Right lung (tissue), 10 donors: ENCODE results near the gene PRLR. TPM values are rescaled to one million over a fixed set of nuclear protein-coding genes. Genes with fewer than 3 reads are reported as not detected.
"Not testable (repeated sequence)": the region's sequence is repeated elsewhere in the genome, so short reads cannot be mapped to it uniquely, and the experiment has no call there.

Source experiments
- DNase-seq, 2 donors: peaks; one replicate each; pipeline ENCODE4 v3.0.0-alpha.2; 2013
- long read RNA-seq, 8 donors: transcript quantifications; one replicate each; lab custom pipeline, GENCODE V29; 2026
- polyA plus RNA-seq, 5 donors: library from polyadenylated mRNA; unstranded; fragments of 120-200 nt; gene quantifications; one replicate each; pipeline versions ENCODE4 v1.2.1 to v1.2.3, GENCODE V29; 2013; ENCODE audit warnings: inconsistent platforms in 1 of 5, low replicate concordance in 1 of 5; ENCODE audit not compliant: insufficient read length in 5 of 5, insufficient read depth in 1 of 5

PRLR gene
- 1 to 10 TPM; 1.7 to 3.0 (median 2.3) TPM for polyA plus RNA-seq
- long read RNA-seq, donor 1 = 0 reads
- long read RNA-seq, donor 2 = 0 reads
- long read RNA-seq, donor 3, full-length matches to known transcripts = 1 of 1 reads
- long read RNA-seq, donor 3, partial matches to known transcripts = 0 of 1 reads
- long read RNA-seq, donor 3, other reads (novel, unspliced or antisense) = 0 of 1 reads
- long read RNA-seq, donor 4, full-length matches to known transcripts = 1 of 1 reads
- long read RNA-seq, donor 4, partial matches to known transcripts = 0 of 1 reads
- long read RNA-seq, donor 4, other reads (novel, unspliced or antisense) = 0 of 1 reads
- long read RNA-seq, donor 5, full-length matches to known transcripts = 1 of 1 reads
- long read RNA-seq, donor 5, partial matches to known transcripts = 0 of 1 reads
- long read RNA-seq, donor 5, other reads (novel, unspliced or antisense) = 0 of 1 reads
- long read RNA-seq, donor 6, full-length matches to known transcripts = 1 of 1 reads
- long read RNA-seq, donor 6, partial matches to known transcripts = 0 of 1 reads
- long read RNA-seq, donor 6, other reads (novel, unspliced or antisense) = 0 of 1 reads
- long read RNA-seq, donor 7, full-length matches to known transcripts = 1 of 1 reads
- long read RNA-seq, donor 7, partial matches to known transcripts = 0 of 1 reads
- long read RNA-seq, donor 7, other reads (novel, unspliced or antisense) = 0 of 1 reads
- long read RNA-seq, donor 8 = 0 reads

DNA sequence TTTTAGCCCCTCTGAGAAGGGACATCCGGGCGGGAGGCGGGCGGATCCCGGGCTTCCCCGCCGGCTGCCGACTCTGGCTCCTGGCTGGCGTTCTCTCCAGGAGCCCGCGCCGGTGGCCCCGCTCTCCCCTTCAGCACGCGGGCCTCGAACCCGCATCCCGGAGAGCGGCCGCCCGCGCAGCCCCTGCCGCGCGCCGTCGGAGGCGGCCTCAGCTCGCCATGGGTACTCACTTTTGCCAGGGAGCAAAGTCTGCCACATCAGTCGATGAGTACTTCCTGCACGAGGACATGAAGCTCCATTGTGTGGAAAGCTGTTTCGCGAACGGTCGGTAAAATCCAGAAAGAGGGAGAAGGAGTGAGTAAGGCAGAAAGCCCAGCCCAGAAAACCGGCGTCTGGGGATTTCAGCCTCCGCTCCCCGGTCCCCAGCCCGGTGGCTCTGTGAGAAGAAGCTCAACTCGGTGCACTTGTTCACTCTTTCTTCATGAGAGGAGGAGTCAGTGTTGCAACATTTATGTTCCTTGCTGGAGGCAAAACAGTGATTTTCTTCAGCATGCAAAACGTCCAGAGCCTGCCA is at the start of gene PRLR:
TSS of gene PRLR (minus strand) at position 450 of the 574 bp plus-strand sequence. CDS start 140,867 bp downstream, outside the sequence.
- peak; percentile 19 to 33 for DNase-seq

DNA sequence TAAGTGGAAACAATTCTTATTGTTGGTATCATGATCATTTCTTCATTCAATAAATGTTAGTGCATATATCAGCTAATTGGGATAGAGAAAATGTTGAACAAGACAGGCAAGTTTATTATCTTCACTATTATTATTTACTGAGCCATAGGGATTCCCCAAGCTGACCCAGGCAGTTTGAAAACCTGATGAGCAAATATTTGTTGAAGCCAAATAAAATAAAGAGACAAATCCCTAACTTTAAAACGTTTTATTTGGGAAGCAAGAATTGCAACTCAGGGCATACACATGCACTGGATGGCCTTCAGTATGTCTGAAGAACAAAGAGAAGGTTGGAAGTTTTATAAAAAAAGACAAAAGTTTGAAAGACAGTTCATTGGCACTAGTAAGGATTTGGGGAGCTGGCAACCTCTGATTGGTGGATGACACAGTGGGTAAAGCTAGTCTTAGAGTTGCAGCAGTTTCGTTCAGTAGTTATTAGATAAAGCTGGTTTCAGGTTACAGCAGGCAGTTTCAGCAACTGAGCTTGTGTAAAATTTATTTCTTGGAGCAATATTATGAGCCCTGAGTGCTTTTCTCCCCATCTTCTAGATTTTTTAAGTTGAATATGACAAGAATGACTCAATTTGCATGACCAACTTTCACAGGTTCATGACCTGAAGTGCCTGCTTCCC is 44.7 kb upstream of the PRLR start:
- no peak for DNase-seq

GRCh38 chr5:35269006-35269405 is 38.7 kb upstream of the PRLR start:
- DNase-seq = no peak

GRCh38 chr5:35266276-35266675 is 36.0 kb upstream of the PRLR start:
- DNase-seq = no peak

DNA sequence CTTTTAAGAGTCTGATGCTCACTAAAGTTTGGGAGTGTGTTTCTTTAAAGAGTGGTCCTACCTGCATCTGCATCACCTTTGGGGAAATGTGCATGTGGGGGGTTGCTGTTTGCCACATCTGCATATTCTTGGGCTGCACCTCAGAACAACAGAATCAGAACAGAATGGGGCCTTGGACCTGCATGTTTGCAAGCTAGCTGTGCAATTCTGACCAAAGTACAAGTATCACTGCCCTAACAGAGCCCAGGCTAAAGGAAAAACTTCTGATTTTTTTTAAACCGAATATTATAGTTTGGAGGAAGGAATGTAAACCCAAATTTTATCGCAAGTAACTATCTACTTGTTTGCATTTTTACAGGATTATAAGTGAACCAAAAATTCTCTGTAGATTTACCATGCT is 34.2 kb upstream of the PRLR start:
- no peak for DNase-seq

- DNase-seq = no peak
Observed at GRCh38 chr5:35263266-35263877, 33.1 kb upstream of the PRLR start.

DNA sequence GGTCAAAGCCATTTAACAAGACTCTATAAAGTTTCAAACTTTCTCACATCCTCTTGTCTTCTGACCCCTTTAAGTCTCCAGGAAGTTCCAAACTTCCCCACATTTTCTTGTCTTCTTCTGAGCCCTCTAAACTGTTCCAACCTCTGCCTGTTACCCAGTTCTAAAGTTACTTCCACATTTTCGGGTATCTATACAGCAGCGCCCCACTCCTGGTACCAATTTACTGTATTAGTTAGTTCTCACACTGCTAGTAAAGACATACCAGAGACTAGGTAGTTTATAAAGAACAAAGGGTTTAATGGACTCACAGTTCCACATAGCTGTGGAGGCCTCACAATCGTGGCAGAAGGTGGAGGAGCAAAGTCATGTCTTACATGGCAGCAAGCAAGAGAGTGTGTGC is 23.3 kb upstream of the PRLR start:
- no peak for DNase-seq

- DNase-seq = no peak
Observed at GRCh38 chr5:35252963-35253362, 22.7 kb upstream of the PRLR start.

- DNase-seq = no peak
Observed at GRCh38 chr5:35248843-35249780, 18.8 kb upstream of the PRLR start.

DNA sequence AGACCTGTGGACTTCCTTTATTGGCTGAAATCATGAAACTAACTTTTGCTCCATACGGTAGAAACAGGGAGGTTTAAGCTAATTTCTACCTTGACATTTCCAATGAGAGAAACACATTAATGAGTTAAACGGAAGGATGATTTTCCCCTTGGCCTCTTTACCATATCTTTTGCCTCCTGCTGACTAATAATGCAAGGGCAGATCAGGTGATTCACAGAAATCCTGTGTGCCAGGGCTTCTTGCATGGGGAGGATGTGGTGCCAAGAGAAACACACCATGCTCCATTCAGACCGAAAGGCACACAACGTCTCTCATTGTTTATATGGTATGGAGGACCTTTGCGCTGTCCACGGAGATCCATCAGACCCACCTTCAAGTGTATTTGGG is 17.4 kb upstream of the PRLR start:
- DNase-seq = no peak

GRCh38 chr5:35246900-35247647 is 16.8 kb upstream of the PRLR start:
- DNase-seq = peak in 1 of 2 donors; percentile 26

DNA sequence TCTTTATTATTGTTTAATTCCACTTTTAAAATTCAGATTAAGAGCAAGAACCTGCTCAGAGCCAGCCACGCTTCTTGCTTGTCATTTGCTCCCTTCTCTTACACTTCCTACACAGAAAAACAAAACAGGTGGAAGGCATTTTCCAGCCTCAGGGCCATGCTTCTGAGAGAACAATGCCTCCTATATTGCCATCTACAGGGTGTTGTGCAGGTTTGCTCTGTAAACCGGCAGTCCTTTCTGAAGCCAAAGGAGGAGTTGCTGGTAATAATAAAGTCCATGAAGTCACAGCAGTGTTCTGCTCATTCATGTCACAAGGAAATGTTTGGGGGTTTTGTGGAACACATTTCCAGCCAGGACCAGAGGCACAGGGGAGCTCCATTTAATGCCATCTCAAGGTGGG is 16.1 kb upstream of the PRLR start:
- no peak for DNase-seq

GRCh38 chr5:35245371-35245770 is 15.1 kb upstream of the PRLR start:
- not testable (repeated sequence) for DNase-seq

- DNase-seq = no peak
Observed at GRCh38 chr5:35244171-35244570, 13.9 kb upstream of the PRLR start.

- no peak for DNase-seq
Observed at GRCh38 chr5:35242702-35243258, 12.5 kb upstream of the PRLR start.

DNA sequence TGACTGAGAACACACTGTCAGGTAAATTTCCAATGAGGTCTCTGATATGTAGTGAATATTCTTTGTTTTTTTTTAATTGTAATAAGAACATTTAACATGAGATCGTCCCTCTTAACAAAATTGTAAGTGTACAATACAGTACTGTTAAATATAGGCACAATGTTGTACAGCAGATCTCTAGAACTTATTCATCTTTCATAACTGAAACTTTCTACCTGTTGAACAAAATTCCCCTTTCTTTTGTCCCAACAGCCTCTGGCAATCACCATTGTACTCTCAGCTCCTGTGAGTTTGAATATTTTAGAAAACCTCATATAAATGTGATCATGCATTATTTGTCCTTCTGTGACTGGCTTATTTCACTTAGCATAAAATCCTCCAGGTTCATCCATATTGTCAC is 10.6 kb upstream of the PRLR start:
- no peak for DNase-seq

- DNase-seq = no peak
Observed at GRCh38 chr5:35239911-35240610, 9.8 kb upstream of the PRLR start.

GRCh38 chr5:35239476-35239875 is 9.2 kb upstream of the PRLR start:
- DNase-seq = no peak
